Neutrophil (primary cell): ENCODE measurements around the gene TNFAIP3.
"Not testable (repeated sequence)": the region's sequence is repeated elsewhere in the genome, so short reads cannot be mapped to it uniquely, and the experiment has no call there.

Source experiments
- H3K27ac ChIP-seq: fragments of 200-600 bp; sonication (generic); 2 replicates; pipeline ENCODE4 v1.5.1; 2016; ENCODE audit warnings: mild to moderate bottlenecking, moderate library complexity
- H3K27me3 ChIP-seq: fragments of 200-600 bp; sonication (generic); 2 replicates; pipeline ENCODE4 v1.6.0; 2016; ENCODE audit warnings: mild to moderate bottlenecking
- H3K36me3 ChIP-seq: fragments of 200-600 bp; sonication (generic); 2 replicates; pipeline ENCODE4 v1.5.1; 2017
- H3K4me1 ChIP-seq, 2 experiments: fragments of 200-600 bp in 1 of 2; sonication (generic) in 1 of 2; 1 replicate in 1 of 2; 2 replicates in 1 of 2; pipeline versions ENCODE4 v1.5.1 to v1.6.1; 2013 to 2016; ENCODE audit warnings: low read depth in 1 of 2, low read length in 1 of 2, mild to moderate bottlenecking in 1 of 2, moderate library complexity in 1 of 2; ENCODE audit not compliant: control insufficient read depth in 1 of 2, insufficient read depth in 1 of 2
- H3K4me3 ChIP-seq, 2 experiments: fragments of 200-600 bp in 1 of 2; sonication (generic) in 1 of 2; 1 replicate in 1 of 2; 2 replicates in 1 of 2; pipeline ENCODE4 v1.5.1; 2013 to 2016; ENCODE audit warnings: low read depth in 1 of 2, low read length in 1 of 2, mild to moderate bottlenecking in 1 of 2, moderate library complexity in 1 of 2
- H3K9me3 ChIP-seq: fragments of 200-600 bp; sonication (generic); 2 replicates; pipeline ENCODE4 v1.5.1; 2016
- CTCF ChIP-seq: fragments of 200-600 bp; sonication (generic); IDR thresholded peaks from 2 replicates; pipeline ENCODE4 v1.5.1; 2016; ENCODE audit warnings: antibody characterized with exemption

Gene TNFAIP3

GRCh38 chr6:137836788-137837187 is 30.3 kb upstream of the TNFAIP3 start:
- Histone ChIP-seq H3K27ac (no peak overlapping the region), H3K36me3 (no peaks in the 10 kb centered on the region), H3K4me3 (no peak overlapping the region), H3K4me1 (no peaks in the 10 kb centered on the region), H3K9me3 (no peaks in the 10 kb centered on the region), H3K27me3 (no peaks in the 10 kb centered on the region)
- TF ChIP-seq CTCF: no peak

- H3K9me3 ChIP-seq, H3K36me3 ChIP-seq, H3K27ac ChIP-seq, H3K27me3 ChIP-seq, H3K4me3 ChIP-seq, H3K4me1 ChIP-seq: not testable (repeated sequence)
Measured at GRCh38 chr6:137838090-137838489, 29.0 kb upstream of the TNFAIP3 start.

- not testable (repeated sequence) for H3K4me1 ChIP-seq, H3K27me3 ChIP-seq, H3K9me3 ChIP-seq, H3K27ac ChIP-seq, H3K36me3 ChIP-seq, H3K4me3 ChIP-seq
Measured at GRCh38 chr6:137838597-137838996, 28.5 kb upstream of the TNFAIP3 start.

- H3K9me3 ChIP-seq: no peaks in the 10 kb centered on the region
- no peak overlapping the region for H3K4me3 ChIP-seq
- no peak for TF ChIP-seq CTCF
- H3K27me3 ChIP-seq: no peaks in the 10 kb centered on the region
- no peak overlapping the region for H3K27ac ChIP-seq
- no peaks in the 10 kb centered on the region for H3K36me3 ChIP-seq
- H3K4me1 ChIP-seq: no peaks in the 10 kb centered on the region
Measured at GRCh38 chr6:137839076-137839475, 28.0 kb upstream of the TNFAIP3 start.

- Histone ChIP-seq H3K27ac (no peak overlapping the region), H3K36me3 (no peaks in the 10 kb centered on the region), H3K4me3 (no peak overlapping the region), H3K9me3 (no peaks in the 10 kb centered on the region), H3K4me1 (no peaks in the 10 kb centered on the region), H3K27me3 (no peaks in the 10 kb centered on the region)
- TF ChIP-seq CTCF: no peak
Measured at GRCh38 chr6:137840252-137840651, 26.8 kb upstream of the TNFAIP3 start.

- H3K4me1 ChIP-seq: peaks cover 16 to 22% of the 10 kb centered on the region in 2 experiments
- no peak overlapping the region for H3K27ac ChIP-seq
- no peak overlapping the region for H3K4me3 ChIP-seq
- TF ChIP-seq CTCF: no peak
- H3K27me3 ChIP-seq: no peaks in the 10 kb centered on the region
- H3K9me3 ChIP-seq: no peaks in the 10 kb centered on the region
- no peaks in the 10 kb centered on the region for H3K36me3 ChIP-seq
Measured at GRCh38 chr6:137843211-137843610, 23.8 kb upstream of the TNFAIP3 start.

- not testable (repeated sequence) for H3K36me3 ChIP-seq, H3K4me3 ChIP-seq
Measured at GRCh38 chr6:137844327-137844726, 22.7 kb upstream of the TNFAIP3 start.

GRCh38 chr6:137844773-137845172 is 22.3 kb upstream of the TNFAIP3 start:
- H3K4me1 ChIP-seq: peaks cover 16 to 22% of the 10 kb centered on the region in 2 experiments
- not testable (repeated sequence) for H3K27ac ChIP-seq, H3K27me3 ChIP-seq, H3K36me3 ChIP-seq, H3K4me3 ChIP-seq, H3K9me3 ChIP-seq

More at GRCh38 chr6:137844327-137844726, 22.7 kb upstream of the TNFAIP3 start:
- H3K9me3 ChIP-seq, H3K27me3 ChIP-seq, H3K27ac ChIP-seq: not testable (repeated sequence)
- H3K4me1 ChIP-seq: peaks cover 16 to 22% of the 10 kb centered on the region in 2 experiments
